IMR-90 (cell line): Measurements from ENCODE around the gene APPBP2. TPM values are rescaled to one million over a fixed set of nuclear protein-coding genes. Genes with fewer than 3 reads are reported as not detected.

Experiments used
- ATAC-seq: fragments of 200-7000 bp; cut with Tn5 transposase; 2 replicates; pipeline ENCODE4 v1.9.1; 2020; ENCODE audit warnings: low read depth, mild to moderate bottlenecking, moderate library complexity
- BruUV-seq: library from RNA; stranded (reverse); fragments of 400-500 nt; replicated peaks from 2 replicates; lab custom pipeline; 2021; lab: Mats Ljungman, UMichigan
- CTCF ChIA-PET: fragments of 300-600 bp; formaldehyde crosslinking; extraction: SDS; loops from one replicate; lab custom pipeline; 2021; ENCODE audit warnings: antibody characterized with exemption; lab: Yijun Ruan, JAX
- POLR2A ChIA-PET: fragments of 300-600 bp; sonication (Branson Sonifier 250); formaldehyde crosslinking; loops from one replicate; lab custom pipeline; 2022; ENCODE audit warnings: antibody characterized with exemption; ENCODE audit not compliant: unreplicated experiment; lab: Charles Lee
- DNase-seq: peaks from one replicate; pipeline ENCODE4 v3.0.0; 2013
- H2AFZ ChIP-seq: replicated peaks from 2 replicates; pipeline ENCODE3; 2013; ENCODE audit warnings: low read length, mild to moderate bottlenecking; ENCODE audit not compliant: poor library complexity
- H2AK5ac ChIP-seq: 2 replicates; pipeline ENCODE4 v1.6.1; 2013; ENCODE audit warnings: low read depth, low read length, inconsistent platforms
- H2AK9ac ChIP-seq: replicated peaks from 2 replicates; pipeline ENCODE3; 2013; ENCODE audit warnings: mild to moderate bottlenecking, low read depth, low read length, moderate library complexity; ENCODE audit not compliant: poor library complexity
- H2BK120ac ChIP-seq: 2 replicates; pipeline ENCODE4 v1.6.1; 2013; ENCODE audit warnings: low read depth, low read length, inconsistent platforms
- H2BK15ac ChIP-seq: 3 replicates; pipeline ENCODE4 v1.6.1; 2013; ENCODE audit warnings: low read depth, low read length, inconsistent platforms
- H2BK20ac ChIP-seq: 2 replicates; pipeline ENCODE4 v1.6.1; 2013; ENCODE audit warnings: low read depth, mild to moderate bottlenecking, inconsistent platforms, low read length, moderate library complexity
- H2BK5ac ChIP-seq: 2 replicates; pipeline ENCODE4 v1.6.1; 2013; ENCODE audit warnings: mild to moderate bottlenecking, low read depth, low read length, inconsistent platforms; ENCODE audit not compliant: poor library complexity, severe bottlenecking
- H3K14ac ChIP-seq: replicated peaks from 2 replicates; pipeline ENCODE4 v1.6.1; 2013; ENCODE audit warnings: low read depth, low read length, inconsistent platforms
- H3K18ac ChIP-seq: 2 replicates; pipeline ENCODE4 v1.6.1; 2013; ENCODE audit warnings: low read depth, low read length, control low read depth
- H3K23ac ChIP-seq: 2 replicates; pipeline ENCODE4 v1.6.1; 2013; ENCODE audit warnings: low read depth, low read length, inconsistent platforms
- H3K27ac ChIP-seq: 2 replicates; pipeline ENCODE4 v1.5.1; 2013; ENCODE audit warnings: mild to moderate bottlenecking, control low read depth, low read length; ENCODE audit not compliant: insufficient read depth
- H3K27me3 ChIP-seq: 2 replicates; pipeline ENCODE4 v1.6.1; 2013; ENCODE audit warnings: low read length; ENCODE audit not compliant: control insufficient read depth, insufficient read depth
- H3K36me3 ChIP-seq: 2 replicates; pipeline ENCODE4 v1.6.1; 2013; ENCODE audit warnings: low read length, mixed read lengths; ENCODE audit not compliant: control insufficient read depth, insufficient read depth
- H3K4ac ChIP-seq: 2 replicates; pipeline ENCODE4 v1.6.1; 2013; ENCODE audit warnings: low read depth, low read length, inconsistent platforms
- H3K4me1 ChIP-seq: 2 replicates; pipeline ENCODE4 v1.6.1; 2013; ENCODE audit warnings: low read length, mixed read lengths; ENCODE audit not compliant: control insufficient read depth, insufficient read depth
- H3K4me2 ChIP-seq: 2 replicates; pipeline ENCODE4 v1.6.1; 2013; ENCODE audit warnings: low read depth, mild to moderate bottlenecking, control low read depth, low read length, moderate library complexity
- H3K4me3 ChIP-seq: 2 replicates; pipeline ENCODE4 v1.5.1; 2013; ENCODE audit warnings: low read depth, mild to moderate bottlenecking, control low read depth, low read length, moderate library complexity; ENCODE audit not compliant: insufficient read depth
- H3K56ac ChIP-seq: 2 replicates; pipeline ENCODE4 v1.6.1; 2013; ENCODE audit warnings: low read length, inconsistent platforms; ENCODE audit not compliant: insufficient read depth; ENCODE audit errors: extremely low read depth
- H3K79me1 ChIP-seq, 2 experiments: 2 replicates each; pipeline ENCODE4 v1.6.1; 2013; ENCODE audit warnings: low read length in 2 of 2, inconsistent platforms in 1 of 2, low read depth in 1 of 2
- H3K9ac ChIP-seq: 2 replicates; pipeline ENCODE4 v1.6.1; 2013; ENCODE audit warnings: low read depth, low read length, control low read depth
- H3K9me1 ChIP-seq: 2 replicates; pipeline ENCODE4 v1.6.1; 2013; ENCODE audit warnings: low read length, inconsistent platforms; ENCODE audit not compliant: insufficient read depth
- H3K9me3 ChIP-seq: 2 replicates; pipeline ENCODE4 v1.6.1; 2013; ENCODE audit warnings: low read length; ENCODE audit not compliant: control insufficient read depth, insufficient read depth
- H4K20me1 ChIP-seq: 2 replicates; pipeline ENCODE4 v1.6.1; 2013; ENCODE audit warnings: low read length, inconsistent platforms; ENCODE audit not compliant: insufficient read depth
- H4K5ac ChIP-seq: 2 replicates; pipeline ENCODE4 v1.6.1; 2013; ENCODE audit warnings: mild to moderate bottlenecking, low read depth, low read length, control low read depth
- H4K8ac ChIP-seq, 2 experiments: 2 replicates each; pipeline ENCODE4 v1.6.1; 2013; ENCODE audit warnings: low read depth in 2 of 2, low read length in 2 of 2, control low read depth in 1 of 2, inconsistent platforms in 1 of 2
- H4K91ac ChIP-seq: 2 replicates; pipeline ENCODE4 v1.6.1; 2013; ENCODE audit warnings: low read depth, low read length, inconsistent platforms; ENCODE audit not compliant: insufficient read depth
- BHLHE40 ChIP-seq: fragments of 150-350 bp; IDR thresholded peaks from 2 replicates; pipeline ENCODE4 v1.6.1; 2016; ENCODE audit warnings: mild to moderate bottlenecking, low read depth, low read length
- CEBPB ChIP-seq: IDR thresholded peaks from 2 replicates; pipeline ENCODE4 v1.6.1; 2012; ENCODE audit warnings: low read depth, low read length, improper control_type of control experiment
- CHD1 ChIP-seq: IDR thresholded peaks from 2 replicates; pipeline ENCODE4 v1.6.1; 2012; ENCODE audit warnings: low read depth, low read length, improper control_type of control experiment
- FOS ChIP-seq: fragments of 150-350 bp; IDR thresholded peaks from 2 replicates; pipeline ENCODE4 v1.6.1; 2016; ENCODE audit warnings: low read depth, low read length
- MAFK ChIP-seq: IDR thresholded peaks from 2 replicates; pipeline ENCODE4 v1.6.1; 2012; ENCODE audit warnings: low read depth, low read length, improper control_type of control experiment
- MAZ ChIP-seq: IDR thresholded peaks from 2 replicates; pipeline ENCODE4 v1.6.1; 2012; ENCODE audit warnings: low read depth, mild to moderate bottlenecking, low read length, improper control_type of control experiment, moderate library complexity, borderline replicate concordance
- MXI1 ChIP-seq: IDR thresholded peaks from 2 replicates; pipeline ENCODE4 v1.6.1; 2012; ENCODE audit warnings: low read depth, mild to moderate bottlenecking, low read length, moderate library complexity, borderline replicate concordance
- NFE2L2 ChIP-seq: fragments of 150-350 bp; IDR thresholded peaks from 2 replicates; pipeline ENCODE4 v1.6.1; 2016; ENCODE audit warnings: low read depth, mild to moderate bottlenecking, low read length
- POLR2A ChIP-seq: IDR thresholded peaks from 2 replicates; pipeline ENCODE4 v1.6.1; 2012; ENCODE audit warnings: mild to moderate bottlenecking, low read depth, low read length
- RAD21 ChIP-seq: IDR thresholded peaks from 2 replicates; pipeline ENCODE4 v1.6.1; 2012; ENCODE audit warnings: low read length, improper control_type of control experiment
- RCOR1 ChIP-seq: IDR thresholded peaks from 2 replicates; pipeline ENCODE4 v1.6.1; 2012; ENCODE audit warnings: mild to moderate bottlenecking, low read length, improper control_type of control experiment; ENCODE audit not compliant: insufficient replicate concordance
- SMC3 ChIP-seq: fragments of 150-350 bp; IDR thresholded peaks from 2 replicates; pipeline ENCODE4 v1.6.1; 2016; ENCODE audit warnings: low read depth, mild to moderate bottlenecking, antibody characterized with exemption, low read length, moderate library complexity
- whole genome bisulfite sequencing, 2 experiments: methylation state at CpG; one replicate each; pipeline versions ENCODE4 v1.1.5 to v1.1.7; 2013; ENCODE audit warnings: missing lambda C conversion rate in 2 of 2; ENCODE audit not compliant: insufficient read length in 1 of 2; ENCODE audit errors: extremely low coverage in 2 of 2; 5-methylcytosine and 5-hydroxymethylcytosine counted together
- dilution Hi-C: fragments of 300-500 bp; cut with HindIII; formaldehyde crosslinking; loops from one replicate; pipeline ENCODE4 v1.14.3; 2018; ENCODE audit warnings: low sequenced_read_pairs; ENCODE audit not compliant: unreplicated experiment
- in situ Hi-C: fragments of 300-500 bp; cut with MboI; formaldehyde crosslinking; loops from 3 replicates; pipeline ENCODE4 v1.14.3; 2019; ENCODE audit warnings: low sequenced_read_pairs, inconsistent platforms, mixed read lengths
- intact Hi-C: fragments of 100-400 bp; cut with micrococcal nuclease; formaldehyde crosslinking; loops from 2 replicates; pipeline ENCODE4 v1.10.0; 2022
- polyA plus RNA-seq, 3 experiments: library from polyadenylated mRNA; depleted of rRNA; stranded (reverse); fragments of >200 nt; gene quantifications; 2 replicates each; pipeline ENCODE4 v1.2.3, GENCODE V29; 2012; ENCODE audit warnings: low replicate concordance in 1 of 3
- total RNA-seq: library from RNA; depleted of rRNA; stranded (reverse); fragments of >200 nt; gene quantifications from 2 replicates; pipeline ENCODE4 v1.2.3, GENCODE V29; 2012
- TF ChIP-seq, protein P1 (sequence below): fragments of 150-350 bp; IDR thresholded peaks from 2 replicates; pipeline ENCODE4 v1.6.1; 2017; ENCODE audit warnings: mild to moderate bottlenecking, antibody characterized with exemption, low read length, low read depth
- TF ChIP-seq, protein P2 (sequence below): fragments of 150-350 bp; IDR thresholded peaks from 2 replicates; pipeline ENCODE4 v1.6.1; 2016; ENCODE audit warnings: low read depth, mild to moderate bottlenecking, low read length, moderate library complexity, borderline replicate concordance
- TF ChIP-seq, protein P3 (sequence below): conservative IDR thresholded peaks from 2 replicates; pipeline ENCODE4 v1.5.1; 2012; ENCODE audit warnings: mild to moderate bottlenecking, low read depth, low read length, improper control_type of control experiment

APPBP2 gene
- total and polyA plus RNA-seq, 2 of the 4 experiments (the other 2 are of a cell fraction) = 12.3 to 93.9 TPM

DNA sequence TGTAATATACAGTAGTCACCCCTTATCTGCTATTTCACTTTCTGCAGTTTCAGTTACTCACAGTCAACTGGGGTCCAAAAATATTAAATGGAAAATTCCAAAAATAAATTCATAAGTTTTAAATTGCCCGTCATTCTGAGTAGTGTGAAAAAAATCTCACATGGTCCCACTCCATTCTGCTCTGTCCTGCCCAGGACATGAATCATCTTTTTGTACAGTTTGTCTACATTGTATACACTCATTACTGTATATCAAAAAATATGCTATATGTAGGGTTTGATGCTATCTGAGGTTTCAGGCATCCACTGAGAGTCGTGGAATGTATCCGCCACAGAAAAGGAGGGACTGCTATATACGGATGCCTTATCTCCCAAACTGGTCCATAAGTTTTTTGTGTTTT, 16.0 kb upstream of the APPBP2 start:
- no peak overlapping the region for H4K91ac ChIP-seq
- no peak overlapping the region for H2AFZ ChIP-seq
- intact Hi-C loops = no loop called here
- no peak overlapping the region for H3K18ac ChIP-seq
- dilution Hi-C loops = no loop called here
- H3K27ac ChIP-seq = no peak overlapping the region
- no peaks in the 10 kb centered on the region for H3K36me3 ChIP-seq
- H3K23ac ChIP-seq = no peak overlapping the region
- H3K27me3 ChIP-seq = no peaks in the 10 kb centered on the region
- no peaks in the 10 kb centered on the region for H3K4me1 ChIP-seq
- no peak overlapping the region for H2AK5ac ChIP-seq
- no peak overlapping the region for H3K14ac ChIP-seq
- no peak overlapping the region for H3K4ac ChIP-seq
- H3K56ac ChIP-seq = no peak overlapping the region
- DNase-seq (peak; percentile 34), ATAC-seq (peak; percentile 14; the same call in 1 of the 2 replicates)
- ChIA-PET POLR2A (no interaction called here), CTCF (no interaction called here)
- H4K20me1 ChIP-seq = no peaks in the 10 kb centered on the region
- H2BK15ac ChIP-seq = no peak overlapping the region
- no peak overlapping the region for H4K5ac ChIP-seq
- H3K79me1 ChIP-seq = no peaks in the 10 kb centered on the region; a peak in 1 of 4 replicates
- H2BK120ac ChIP-seq = no peak overlapping the region
- no peak overlapping the region for H2AK9ac ChIP-seq
- no peaks in the 10 kb centered on the region for H3K9me1 ChIP-seq
- no peaks in the 10 kb centered on the region for H3K9me3 ChIP-seq
- no TSS peak for BruUV-seq
- TF ChIP-seq RAD21 (no peak), SMC3 (no peak), BHLHE40 (no peak), NFE2L2 (no peak), MXI1 (no peak), MAFK (no peak), CEBPB (no peak), CHD1 (no peak), POLR2A (no peak), RCOR1 (no peak), MAZ (no peak), FOS (no peak)
- TF ChIP-seq, protein P1, sequence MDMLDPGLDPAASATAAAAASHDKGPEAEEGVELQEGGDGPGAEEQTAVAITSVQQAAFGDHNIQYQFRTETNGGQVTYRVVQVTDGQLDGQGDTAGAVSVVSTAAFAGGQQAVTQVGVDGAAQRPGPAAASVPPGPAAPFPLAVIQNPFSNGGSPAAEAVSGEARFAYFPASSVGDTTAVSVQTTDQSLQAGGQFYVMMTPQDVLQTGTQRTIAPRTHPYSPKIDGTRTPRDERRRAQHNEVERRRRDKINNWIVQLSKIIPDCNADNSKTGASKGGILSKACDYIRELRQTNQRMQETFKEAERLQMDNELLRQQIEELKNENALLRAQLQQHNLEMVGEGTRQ = no peak
- TF ChIP-seq, protein P2, sequence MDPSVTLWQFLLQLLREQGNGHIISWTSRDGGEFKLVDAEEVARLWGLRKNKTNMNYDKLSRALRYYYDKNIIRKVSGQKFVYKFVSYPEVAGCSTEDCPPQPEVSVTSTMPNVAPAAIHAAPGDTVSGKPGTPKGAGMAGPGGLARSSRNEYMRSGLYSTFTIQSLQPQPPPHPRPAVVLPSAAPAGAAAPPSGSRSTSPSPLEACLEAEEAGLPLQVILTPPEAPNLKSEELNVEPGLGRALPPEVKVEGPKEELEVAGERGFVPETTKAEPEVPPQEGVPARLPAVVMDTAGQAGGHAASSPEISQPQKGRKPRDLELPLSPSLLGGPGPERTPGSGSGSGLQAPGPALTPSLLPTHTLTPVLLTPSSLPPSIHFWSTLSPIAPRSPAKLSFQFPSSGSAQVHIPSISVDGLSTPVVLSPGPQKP = no peak
- TF ChIP-seq, protein P3, sequence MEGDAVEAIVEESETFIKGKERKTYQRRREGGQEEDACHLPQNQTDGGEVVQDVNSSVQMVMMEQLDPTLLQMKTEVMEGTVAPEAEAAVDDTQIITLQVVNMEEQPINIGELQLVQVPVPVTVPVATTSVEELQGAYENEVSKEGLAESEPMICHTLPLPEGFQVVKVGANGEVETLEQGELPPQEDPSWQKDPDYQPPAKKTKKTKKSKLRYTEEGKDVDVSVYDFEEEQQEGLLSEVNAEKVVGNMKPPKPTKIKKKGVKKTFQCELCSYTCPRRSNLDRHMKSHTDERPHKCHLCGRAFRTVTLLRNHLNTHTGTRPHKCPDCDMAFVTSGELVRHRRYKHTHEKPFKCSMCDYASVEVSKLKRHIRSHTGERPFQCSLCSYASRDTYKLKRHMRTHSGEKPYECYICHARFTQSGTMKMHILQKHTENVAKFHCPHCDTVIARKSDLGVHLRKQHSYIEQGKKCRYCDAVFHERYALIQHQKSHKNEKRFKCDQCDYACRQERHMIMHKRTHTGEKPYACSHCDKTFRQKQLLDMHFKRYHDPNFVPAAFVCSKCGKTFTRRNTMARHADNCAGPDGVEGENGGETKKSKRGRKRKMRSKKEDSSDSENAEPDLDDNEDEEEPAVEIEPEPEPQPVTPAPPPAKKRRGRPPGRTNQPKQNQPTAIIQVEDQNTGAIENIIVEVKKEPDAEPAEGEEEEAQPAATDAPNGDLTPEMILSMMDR = no peak
- in situ Hi-C loops = no loop called here
- H4K8ac ChIP-seq = no peak overlapping the region
- H2BK5ac ChIP-seq = no peak overlapping the region
- H2BK20ac ChIP-seq = no peak overlapping the region
- no peak overlapping the region for H3K4me3 ChIP-seq
- no peak overlapping the region for H3K9ac ChIP-seq
- WGBS, 2 experiments = 73% methylated on average over 3 of the region's 4 CpGs; no CpG with 5 or more reads in 1 of the 2 experiments
- H3K4me2 ChIP-seq = no peak overlapping the region
